ENCODE data around the gene GPC5.
"Not testable (repeated sequence)": the region's sequence is repeated elsewhere in the genome, so short reads cannot be mapped to it uniquely, and the experiment has no call there.

Gene GPC5

GRCh38 chr13:91798338-91798737 is 399.9 kb downstream of the GPC5 start:
- not testable (repeated sequence) for DNase-seq

GRCh38 chr13:91801772-91802171 is 403.4 kb downstream of the GPC5 start:
- DNase-seq, result not testable (repeated sequence)

- DNase-seq, result no peak
Observed at GRCh38 chr13:91802957-91803356, 404.5 kb downstream of the GPC5 start.

- DNase-seq, result no peak
Observed at GRCh38 chr13:91804724-91805123, 406.3 kb downstream of the GPC5 start.

GRCh38 chr13:91805605-91806004 is 407.2 kb downstream of the GPC5 start:
- DNase-seq, result no peak

GRCh38 chr13:91809161-91809560 is 410.7 kb downstream of the GPC5 start:
- DNase-seq, result no peak

- no peak for DNase-seq
Observed at GRCh38 chr13:91813253-91813652, 414.8 kb downstream of the GPC5 start.

- no peak for DNase-seq
Observed at GRCh38 chr13:91816263-91816807, 417.9 kb downstream of the GPC5 start.

- no peak for DNase-seq
Observed at GRCh38 chr13:91817250-91817649, 418.8 kb downstream of the GPC5 start.

- no peak for DNase-seq
Observed at GRCh38 chr13:91824416-91824815, 426.0 kb downstream of the GPC5 start.

- DNase-seq, result no peak
Observed at GRCh38 chr13:91825516-91825915, 427.1 kb downstream of the GPC5 start.

GRCh38 chr13:91836553-91836952 is 438.1 kb downstream of the GPC5 start:
- no peak for DNase-seq

GRCh38 chr13:91845612-91846011 is 447.2 kb downstream of the GPC5 start:
- DNase-seq, result no peak

GRCh38 chr13:91863699-91864098 is 465.3 kb downstream of the GPC5 start:
- DNase-seq, result no peak

GRCh38 chr13:91868351-91868750 is 469.9 kb downstream of the GPC5 start:
- DNase-seq, result no peak

GRCh38 chr13:91878491-91878890 is 480.1 kb downstream of the GPC5 start:
- no peak for DNase-seq

GRCh38 chr13:91879360-91879759 is 480.9 kb downstream of the GPC5 start:
- no peak for DNase-seq

- no peak for DNase-seq
Observed at GRCh38 chr13:91882918-91883317, 484.5 kb downstream of the GPC5 start.

- no peak for DNase-seq
Observed at GRCh38 chr13:91889641-91890040, 491.2 kb downstream of the GPC5 start.

- DNase-seq, result no peak
Observed at GRCh38 chr13:91891141-91891540, 492.7 kb downstream of the GPC5 start.

- DNase-seq, result no peak
Observed at GRCh38 chr13:91893040-91893439, 494.6 kb downstream of the GPC5 start.

GRCh38 chr13:91894316-91894715 is 495.9 kb downstream of the GPC5 start:
- DNase-seq, result no peak

- DNase-seq, result no peak
Observed at GRCh38 chr13:91896547-91896946, 498.1 kb downstream of the GPC5 start.

- not testable (repeated sequence) for DNase-seq
Observed at GRCh38 chr13:91898986-91899385, 500.6 kb downstream of the GPC5 start.

- no peak for DNase-seq
Observed at GRCh38 chr13:91902291-91902690, 503.9 kb downstream of the GPC5 start.

- no peak for DNase-seq
Observed at GRCh38 chr13:91904005-91904404, 505.6 kb downstream of the GPC5 start.
